Endothelial cell (in vitro differentiated cells): ENCODE measurements around the gene MAML3. TPM values are rescaled to one million over a fixed set of nuclear protein-coding genes. Genes with fewer than 3 reads are reported as not detected.

ENCODE experiments used
- DNase-seq: peaks from one replicate; pipeline ENCODE4 v3.0.0; 2021; ENCODE audit warnings: low spot score
- H3K27ac Mint-ChIP-seq: one replicate; pipeline ENCODE4 v1.8.0; 2021; ENCODE audit warnings: mixed read lengths, inconsistent platforms; ENCODE audit not compliant: unreplicated experiment
- H3K27me3 Mint-ChIP-seq: one replicate; pipeline ENCODE4 v1.8.0; 2021; ENCODE audit warnings: mild to moderate bottlenecking, moderate library complexity, mixed read lengths, inconsistent platforms; ENCODE audit not compliant: unreplicated experiment
- H3K36me3 Mint-ChIP-seq: one replicate; pipeline ENCODE4 v1.8.0; 2021; ENCODE audit warnings: mild to moderate bottlenecking, low read depth, mixed read lengths, inconsistent platforms; ENCODE audit not compliant: unreplicated experiment
- H3K4me1 Mint-ChIP-seq: one replicate; pipeline ENCODE4 v1.8.0; 2021; ENCODE audit warnings: mild to moderate bottlenecking, mixed read lengths, inconsistent platforms; ENCODE audit not compliant: unreplicated experiment
- H3K4me3 Mint-ChIP-seq: one replicate; pipeline ENCODE4 v1.8.0; 2021; ENCODE audit warnings: mild to moderate bottlenecking, mixed read lengths, inconsistent platforms; ENCODE audit not compliant: unreplicated experiment
- H3K9me3 Mint-ChIP-seq: one replicate; pipeline ENCODE4 v1.8.0; 2021; ENCODE audit warnings: mixed read lengths, inconsistent platforms; ENCODE audit not compliant: unreplicated experiment
- CTCF ChIP-seq: fragments of 200-600 bp; sonication (generic); IDR thresholded peaks from one replicate; pipeline ENCODE4 v1.5.0; 2021; ENCODE audit warnings: antibody characterized with exemption; ENCODE audit not compliant: unreplicated experiment
- total RNA-seq: library from RNA; stranded (reverse); fragmentation: NEBNext Ultra II Directional; extraction: Animal tissue kit (Norgen Biotek cat#: 25700); gene quantifications from one replicate; pipeline ENCODE4 v1.2.1, GENCODE V29; 2021; ENCODE audit not compliant: unreplicated experiment

The MAML3 gene
- total RNA-seq, 1 donor from 2014 or later, result 31.0 TPM

- Mint-ChIP-seq H3K27me3 (peaks cover 8% of the 10 kb centered on the region), H3K4me1 (peaks cover 42% of the 10 kb centered on the region), H3K9me3 (no peaks in the 10 kb centered on the region), H3K27ac (no peak overlapping the region), H3K36me3 (peaks cover 4% of the 10 kb centered on the region), H3K4me3 (no peak overlapping the region)
- no peak for DNase-seq
- TF ChIP-seq CTCF, result no peak
Measured at GRCh38 chr4:139759097-139759496, 394.9 kb downstream of the MAML3 start.

GRCh38 chr4:139756391-139757180, 397.4 kb downstream of the MAML3 start:
- Mint-ChIP-seq H3K27ac (no peak overlapping the region), H3K9me3 (no peaks in the 10 kb centered on the region), H3K27me3 (peaks cover 8% of the 10 kb centered on the region), H3K36me3 (peaks cover 4% of the 10 kb centered on the region), H3K4me1 (peaks cover 38% of the 10 kb centered on the region), H3K4me3 (no peak overlapping the region)
- no peak for TF ChIP-seq CTCF
- DNase-seq, result no peak

DNA sequence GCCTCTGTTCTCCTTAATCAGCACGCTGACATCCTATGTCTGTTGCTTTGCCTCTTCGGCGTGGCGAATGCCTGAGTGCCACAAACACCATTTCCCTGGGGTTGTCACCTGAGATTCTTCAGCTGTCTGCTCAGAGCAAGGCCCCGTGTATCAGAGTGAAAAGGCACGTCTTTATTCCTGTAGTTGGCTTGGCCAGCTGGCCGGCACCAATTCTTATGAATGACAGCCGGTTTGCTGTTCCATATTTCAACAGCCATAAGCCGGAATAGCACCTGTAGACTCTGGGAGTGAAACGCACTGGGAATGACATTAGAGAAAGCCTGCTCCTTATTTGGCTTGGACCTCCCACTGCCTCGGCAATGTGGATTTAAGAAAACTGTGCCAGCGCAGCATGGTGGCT, 399.0 kb downstream of the MAML3 start:
- no peak for DNase-seq
- H3K4me1 Mint-ChIP-seq, result peaks cover 36% of the 10 kb centered on the region
- H3K9me3 Mint-ChIP-seq, result no peaks in the 10 kb centered on the region
- no peak for TF ChIP-seq CTCF
- no peak overlapping the region for H3K27ac Mint-ChIP-seq
- no peaks in the 10 kb centered on the region for H3K36me3 Mint-ChIP-seq
- H3K4me3 Mint-ChIP-seq, result no peak overlapping the region
- H3K27me3 Mint-ChIP-seq, result peaks cover 5% of the 10 kb centered on the region

GRCh38 chr4:139753686-139754085, 400.3 kb downstream of the MAML3 start:
- DNase-seq, result no peak
- Mint-ChIP-seq H3K9me3 (no peaks in the 10 kb centered on the region), H3K27ac (no peak overlapping the region), H3K36me3 (no peaks in the 10 kb centered on the region), H3K4me3 (no peak overlapping the region), H3K27me3 (peaks cover 5% of the 10 kb centered on the region), H3K4me1 (peaks cover 44% of the 10 kb centered on the region)
- TF ChIP-seq CTCF, result no peak

DNA sequence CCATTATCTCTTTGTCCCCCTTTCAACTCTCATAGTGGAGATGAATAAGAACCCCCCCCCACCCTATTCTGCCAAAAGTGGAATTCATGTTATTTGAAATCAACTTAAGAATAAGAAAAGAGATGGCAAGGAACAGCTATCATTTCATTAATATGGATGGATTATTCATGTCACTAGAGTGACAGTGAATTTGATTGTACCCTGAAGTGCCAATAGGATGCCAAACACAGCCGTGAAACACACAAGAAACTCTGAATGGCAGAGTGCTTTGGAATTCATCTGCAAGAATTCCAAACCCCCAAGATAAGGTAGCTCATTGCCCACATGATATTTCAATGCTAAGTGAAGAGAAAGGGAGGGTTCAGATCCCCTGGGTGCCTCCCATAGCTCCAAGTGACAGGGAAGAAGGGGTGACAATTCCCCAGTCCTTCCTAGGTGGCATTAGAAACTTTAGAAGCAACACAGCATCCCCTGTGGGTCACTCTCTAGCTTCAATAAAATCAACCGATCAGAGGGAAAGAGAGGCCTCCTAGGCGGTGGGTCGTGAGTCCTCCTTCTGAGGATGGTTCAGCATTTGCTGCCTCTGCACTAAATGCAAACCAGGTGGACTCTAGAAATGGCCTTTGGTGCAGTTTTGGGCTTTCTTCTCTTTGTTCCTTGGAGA, 404.0 kb downstream of the MAML3 start:
- no peak overlapping the region for H3K27ac Mint-ChIP-seq
- peaks cover 2% of the 10 kb centered on the region for H3K27me3 Mint-ChIP-seq
- no peaks in the 10 kb centered on the region for H3K36me3 Mint-ChIP-seq
- H3K9me3 Mint-ChIP-seq, result no peaks in the 10 kb centered on the region
- no peak for DNase-seq
- no peak overlapping the region for H3K4me3 Mint-ChIP-seq
- no peak for TF ChIP-seq CTCF
- peaks cover 64% of the 10 kb centered on the region for H3K4me1 Mint-ChIP-seq
